Smooth muscle cell (in vitro differentiated cells): ENCODE data around the gene BRAF. TPM values are rescaled to one million over a fixed set of nuclear protein-coding genes. Genes with fewer than 3 reads are reported as not detected.

Experiments
- DNase-seq: peaks from one replicate; lab custom pipeline; 2025; ENCODE audit not compliant: unreplicated experiment; lab: John Stamatoyannopoulos, UW
- H2AFZ ChIP-seq: fragments of 200-600 bp; sonication (generic); 2 replicates; pipeline ENCODE4 v1.6.0; 2016; ENCODE audit warnings: antibody characterized with exemption, low read depth, mild to moderate bottlenecking
- H3F3A ChIP-seq: fragments of 200-600 bp; sonication (generic); 2 replicates; pipeline ENCODE4 v1.6.0; 2017; ENCODE audit warnings: antibody characterized with exemption, low read depth
- H3K27ac ChIP-seq: fragments of 200-600 bp; sonication (generic); 2 replicates; pipeline ENCODE4 v1.5.1; 2016; ENCODE audit warnings: low read depth, mild to moderate bottlenecking
- H3K27me3 ChIP-seq: fragments of 200-600 bp; sonication (generic); 2 replicates; pipeline ENCODE4 v1.6.1; 2016; ENCODE audit warnings: low read depth, mild to moderate bottlenecking
- H3K36me3 ChIP-seq: fragments of 200-600 bp; sonication (generic); 2 replicates; pipeline ENCODE4 v1.5.1; 2016; ENCODE audit warnings: low read depth
- H3K4me1 ChIP-seq: fragments of 200-600 bp; sonication (generic); 2 replicates; pipeline ENCODE4 v1.5.1; 2016; ENCODE audit warnings: low read depth
- H3K4me2 ChIP-seq: fragments of 200-600 bp; sonication (generic); 2 replicates; pipeline ENCODE4 v1.6.0; 2016; ENCODE audit warnings: mild to moderate bottlenecking
- H3K4me3 ChIP-seq: fragments of 200-600 bp; sonication (generic); 2 replicates; pipeline ENCODE4 v1.5.1; 2016; ENCODE audit warnings: mild to moderate bottlenecking
- H3K79me2 ChIP-seq: fragments of 200-600 bp; sonication (generic); 2 replicates; pipeline ENCODE4 v1.6.0; 2016; ENCODE audit warnings: low read depth, mild to moderate bottlenecking
- H3K9ac ChIP-seq: fragments of 200-600 bp; sonication (generic); 2 replicates; pipeline ENCODE4 v1.6.0; 2016; ENCODE audit warnings: low read depth
- H3K9me3 ChIP-seq: fragments of 200-600 bp; sonication (generic); replicated peaks from 2 replicates; pipeline ENCODE4 v1.5.1; 2016; ENCODE audit warnings: low read depth
- H4K20me1 ChIP-seq: fragments of 200-600 bp; sonication (generic); 2 replicates; pipeline ENCODE4 v1.6.0; 2016; ENCODE audit warnings: low read depth
- CTCF ChIP-seq: fragments of 200-600 bp; sonication (generic); IDR thresholded peaks from 2 replicates; pipeline ENCODE4 v1.5.1; 2017; ENCODE audit warnings: borderline replicate concordance, mild to moderate bottlenecking, antibody characterized with exemption; ENCODE audit not compliant: insufficient read depth, poor library complexity, severe bottlenecking
- WGBS: methylation state at CpG from one replicate; pipeline ENCODE4 v1.1.7; 2016; ENCODE audit warnings: low lambda C conversion rate; 5-methylcytosine and 5-hydroxymethylcytosine counted together
- polyA plus RNA-seq: library from polyadenylated mRNA; unstranded; fragments of >200 nt; fragmentation: Nextera tagmentation; extraction: Ambion mirVana; gene quantifications from 2 replicates; pipeline ENCODE4 v1.2.1, GENCODE V29; 2016
- total RNA-seq: library from RNA; depleted of rRNA; stranded (reverse); fragments of >200 nt; gene quantifications from 2 replicates; pipeline ENCODE4 v1.2.3, GENCODE V29; 2014

The BRAF gene
- total and polyA plus RNA-seq, 2 experiments from 2014 or later: 6.5 to 28.9 TPM

GRCh38 chr7:140876519-140877248 lies 48.0 kb downstream of the BRAF start:
- H3K9me3 ChIP-seq: no peaks in the 10 kb centered on the region
- H2AFZ ChIP-seq: no peak overlapping the region
- no peak for DNase-seq
- H3K27ac ChIP-seq: no peak overlapping the region
- H3K36me3 ChIP-seq: no peaks in the 10 kb centered on the region
- WGBS: 50% methylated on average over 2 of the region's 2 CpGs
- no peaks in the 10 kb centered on the region for H3F3A ChIP-seq
- H3K9ac ChIP-seq: no peak overlapping the region
- H4K20me1 ChIP-seq: peaks cover 99% of the 10 kb centered on the region
- no peaks in the 10 kb centered on the region for H3K27me3 ChIP-seq
- TF ChIP-seq CTCF: no peak
- no peaks in the 10 kb centered on the region for H3K4me1 ChIP-seq
- peaks cover 90% of the 10 kb centered on the region for H3K79me2 ChIP-seq
- no peak overlapping the region for H3K4me2 ChIP-seq
- H3K4me3 ChIP-seq: no peak overlapping the region

GRCh38 chr7:140873434-140873833 lies 51.3 kb downstream of the BRAF start:
- Histone ChIP-seq H3K79me2 (peaks cover 97% of the 10 kb centered on the region), H3K27me3 (no peaks in the 10 kb centered on the region), H3K4me1 (no peaks in the 10 kb centered on the region), H3K4me2 (no peak overlapping the region), H4K20me1 (peaks cover 99% of the 10 kb centered on the region), H2AFZ (no peak overlapping the region), H3K27ac (no peak overlapping the region), H3K36me3 (no peaks in the 10 kb centered on the region), H3K4me3 (no peak overlapping the region), H3K9me3 (no peaks in the 10 kb centered on the region), H3K9ac (no peak overlapping the region), H3F3A (no peaks in the 10 kb centered on the region)
- no peak for DNase-seq
- WGBS: 76% methylated on average over 4 of the region's 4 CpGs
- TF ChIP-seq CTCF: no peak

- no peaks in the 10 kb centered on the region for H3K27me3 ChIP-seq
- DNase-seq: no peak
- H3F3A ChIP-seq: no peaks in the 10 kb centered on the region
- no peak overlapping the region for H3K27ac ChIP-seq
- 89% methylated on average over 1 of the region's 1 CpG for WGBS
- H3K79me2 ChIP-seq: peaks cover 97% of the 10 kb centered on the region
- H2AFZ ChIP-seq: no peak overlapping the region
- no peaks in the 10 kb centered on the region for H3K36me3 ChIP-seq
- H3K4me2 ChIP-seq: no peak overlapping the region
- H3K4me3 ChIP-seq: no peak overlapping the region
- H3K9ac ChIP-seq: no peak overlapping the region
- H4K20me1 ChIP-seq: peaks cover 99% of the 10 kb centered on the region
- TF ChIP-seq CTCF: no peak
- H3K9me3 ChIP-seq: no peaks in the 10 kb centered on the region
- no peaks in the 10 kb centered on the region for H3K4me1 ChIP-seq
Observed at GRCh38 chr7:140870003-140870402, 54.7 kb downstream of the BRAF start.

- H2AFZ ChIP-seq: no peak overlapping the region
- WGBS: 97% methylated on average over 8 of the region's 8 CpGs
Observed at GRCh38 chr7:140869430-140869829, 55.3 kb downstream of the BRAF start.

More at GRCh38 chr7:140869430-140869829, 55.3 kb downstream of the BRAF start:
- H4K20me1 ChIP-seq: peaks cover 99% of the 10 kb centered on the region
- H3K27me3 ChIP-seq: no peaks in the 10 kb centered on the region
- H3F3A ChIP-seq: no peaks in the 10 kb centered on the region
- no peak for TF ChIP-seq CTCF
- H3K9ac ChIP-seq: no peak overlapping the region
- no peaks in the 10 kb centered on the region for H3K9me3 ChIP-seq
- no peak overlapping the region for H3K27ac ChIP-seq
- no peaks in the 10 kb centered on the region for H3K36me3 ChIP-seq
- H3K79me2 ChIP-seq: peaks cover 97% of the 10 kb centered on the region
- DNase-seq: no peak
- no peak overlapping the region for H3K4me3 ChIP-seq
- H3K4me2 ChIP-seq: no peak overlapping the region
- no peaks in the 10 kb centered on the region for H3K4me1 ChIP-seq
